ENCODE results near the gene CPXM2. TPM values are rescaled to one million over a fixed set of nuclear protein-coding genes. Genes with fewer than 3 reads are reported as not detected.

The CPXM2 gene
- polyA plus RNA-seq, 1 donor (not counting 4 experiments of a cell fraction or from before 2014, with no cell fraction given): 0.03 TPM

DNA sequence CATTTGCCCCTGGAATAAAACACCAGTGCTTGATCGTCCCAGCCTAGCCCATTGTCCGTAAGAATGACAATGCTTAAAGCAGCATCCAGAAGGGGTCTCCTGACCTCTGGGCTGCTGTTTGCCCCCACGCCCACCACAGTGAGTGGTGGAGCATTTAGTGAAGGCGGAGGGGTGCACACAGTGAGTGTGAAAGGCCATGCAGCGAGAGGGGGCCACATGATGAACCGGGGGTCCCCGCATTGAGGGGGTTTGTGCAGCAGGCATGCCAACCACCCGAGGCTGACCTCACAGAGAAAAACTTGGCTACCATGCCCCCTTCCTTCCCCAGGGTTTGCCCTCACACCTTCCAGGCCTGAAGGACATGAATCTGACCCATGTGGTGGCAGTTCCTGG, 28.4 kb downstream of the CPXM2 start:
- TF ChIP-seq EZH2 (IDR thresholded peaks at IDR 0.05; ENCODE audit: low read length): no peak
- TF ChIP-seq, protein P1, sequence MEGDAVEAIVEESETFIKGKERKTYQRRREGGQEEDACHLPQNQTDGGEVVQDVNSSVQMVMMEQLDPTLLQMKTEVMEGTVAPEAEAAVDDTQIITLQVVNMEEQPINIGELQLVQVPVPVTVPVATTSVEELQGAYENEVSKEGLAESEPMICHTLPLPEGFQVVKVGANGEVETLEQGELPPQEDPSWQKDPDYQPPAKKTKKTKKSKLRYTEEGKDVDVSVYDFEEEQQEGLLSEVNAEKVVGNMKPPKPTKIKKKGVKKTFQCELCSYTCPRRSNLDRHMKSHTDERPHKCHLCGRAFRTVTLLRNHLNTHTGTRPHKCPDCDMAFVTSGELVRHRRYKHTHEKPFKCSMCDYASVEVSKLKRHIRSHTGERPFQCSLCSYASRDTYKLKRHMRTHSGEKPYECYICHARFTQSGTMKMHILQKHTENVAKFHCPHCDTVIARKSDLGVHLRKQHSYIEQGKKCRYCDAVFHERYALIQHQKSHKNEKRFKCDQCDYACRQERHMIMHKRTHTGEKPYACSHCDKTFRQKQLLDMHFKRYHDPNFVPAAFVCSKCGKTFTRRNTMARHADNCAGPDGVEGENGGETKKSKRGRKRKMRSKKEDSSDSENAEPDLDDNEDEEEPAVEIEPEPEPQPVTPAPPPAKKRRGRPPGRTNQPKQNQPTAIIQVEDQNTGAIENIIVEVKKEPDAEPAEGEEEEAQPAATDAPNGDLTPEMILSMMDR (optimal IDR thresholded peaks at IDR 0.05 in 1 of 3, IDR thresholded peaks at IDR 0.05 in 1 of 3, conservative IDR thresholded peaks at IDR 0.05 in 1 of 3; ENCODE audit: extremely low read depth in 1 of 3, insufficient read depth in 2 of 3, low read length in 3 of 3): no peak
- dilution Hi-C loops (cut with MboI; ENCODE audit: extremely low pct_ligation_motif_present, low sequenced_read_pairs): no loop called here
- no peaks in the 10 kb centered on the region for H3K79me2 ChIP-seq (ENCODE audit: control insufficient read depth, insufficient read depth, low read length)
- no peaks in the 10 kb centered on the region for H3K4me1 ChIP-seq (ENCODE audit: control insufficient read depth, extremely low read depth, insufficient read depth, low read length)
- H3K27ac ChIP-seq (ENCODE audit: control insufficient read depth, insufficient read depth, low read length): no peak overlapping the region
- H3K27me3 ChIP-seq (ENCODE audit: control insufficient read depth, extremely low read depth, insufficient read depth, low read length): peaks cover 6% of the 10 kb centered on the region
- no peaks in the 10 kb centered on the region for H3K36me3 ChIP-seq (ENCODE audit: control insufficient read depth in 2 of 2, extremely low read depth in 1 of 2, insufficient read depth in 2 of 2, low read length in 2 of 2)
- FAIRE-seq: no peak
- H2AFZ ChIP-seq (ENCODE audit: control insufficient read depth, low read length): no peak overlapping the region
- no peaks in the 10 kb centered on the region for H4K20me1 ChIP-seq (ENCODE audit: control insufficient read depth, extremely low read depth, insufficient read depth, low read length)
- H3K4me2 ChIP-seq (ENCODE audit: control insufficient read depth, extremely low read depth, insufficient read depth, low read depth, low read length): no peak overlapping the region
- no peak overlapping the region for H3K9ac ChIP-seq (ENCODE audit: control insufficient read depth, extremely low read depth, insufficient read depth, low read length)
- H3K9me3 ChIP-seq (ENCODE audit: control insufficient read depth, low read depth, low read length): no peaks in the 10 kb centered on the region
- no peak overlapping the region for H3K4me3 ChIP-seq (ENCODE audit: control insufficient read depth in 2 of 3, extremely low read depth in 1 of 3, insufficient read depth in 2 of 3, low read depth in 1 of 3, low read length in 3 of 3)
- no peaks in the 10 kb centered on the region for H3K9me1 ChIP-seq (ENCODE audit: control insufficient read depth, extremely low read depth, insufficient read depth, low read length)
- DNase-seq (ENCODE audit: low read depth, low spot score): no peak

DNA sequence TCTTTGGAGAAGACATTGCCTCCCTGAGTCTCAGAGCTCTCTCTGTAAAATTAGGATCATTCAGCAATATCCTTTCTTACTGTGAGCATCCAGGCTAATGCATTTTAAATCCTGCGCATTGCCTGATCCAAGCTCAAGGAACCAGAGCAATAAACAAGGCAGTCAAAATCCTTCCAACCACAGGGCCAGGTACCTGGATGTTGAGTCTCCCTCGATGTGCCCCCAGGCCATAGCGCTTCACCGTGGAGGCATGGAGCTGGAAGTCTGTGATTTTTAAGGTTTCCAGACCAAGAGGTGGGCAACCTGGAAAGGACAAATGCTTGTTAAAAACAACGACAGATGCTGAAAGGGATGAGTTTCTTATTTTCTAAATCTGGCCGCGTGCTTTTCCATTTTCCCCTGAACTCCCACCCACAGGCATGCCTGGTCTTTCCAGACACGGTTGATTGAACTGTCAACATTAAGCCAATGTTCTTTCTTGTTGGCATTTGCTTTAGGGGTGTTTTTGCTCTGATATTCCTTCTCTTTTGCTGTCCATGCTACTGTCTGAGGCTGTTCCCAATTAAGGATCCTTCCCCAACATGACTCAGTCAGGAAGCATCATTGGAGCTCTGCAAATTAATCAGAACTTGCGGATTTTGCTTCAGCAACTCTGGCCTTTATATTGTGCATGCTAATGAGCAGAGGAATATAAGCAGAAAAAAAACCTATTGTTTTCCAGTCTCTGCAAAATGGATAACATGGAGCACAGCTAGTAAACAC, 29.0 kb downstream of the CPXM2 start:
- H3K79me2 ChIP-seq (ENCODE audit: control insufficient read depth, insufficient read depth, low read length): no peaks in the 10 kb centered on the region
- no peak for FAIRE-seq
- H3K27me3 ChIP-seq (ENCODE audit: control insufficient read depth, extremely low read depth, insufficient read depth, low read length): peaks cover 6% of the 10 kb centered on the region
- H4K20me1 ChIP-seq (ENCODE audit: control insufficient read depth, extremely low read depth, insufficient read depth, low read length): no peaks in the 10 kb centered on the region
- no peak overlapping the region for H2AFZ ChIP-seq (ENCODE audit: control insufficient read depth, low read length)
- dilution Hi-C loops (cut with MboI; ENCODE audit: extremely low pct_ligation_motif_present, low sequenced_read_pairs): no loop called here
- H3K4me2 ChIP-seq (ENCODE audit: control insufficient read depth, extremely low read depth, insufficient read depth, low read depth, low read length): no peak overlapping the region
- no peak overlapping the region for H3K9ac ChIP-seq (ENCODE audit: control insufficient read depth, extremely low read depth, insufficient read depth, low read length)
- no peak for DNase-seq (ENCODE audit: low read depth, low spot score)
- H3K27ac ChIP-seq (ENCODE audit: control insufficient read depth, insufficient read depth, low read length): no peak overlapping the region
- H3K4me1 ChIP-seq (ENCODE audit: control insufficient read depth, extremely low read depth, insufficient read depth, low read length): no peaks in the 10 kb centered on the region
- no peak for TF ChIP-seq EZH2 (IDR thresholded peaks at IDR 0.05; ENCODE audit: low read length)
- TF ChIP-seq, protein P1 (optimal IDR thresholded peaks at IDR 0.05 in 1 of 3, IDR thresholded peaks at IDR 0.05 in 1 of 3, conservative IDR thresholded peaks at IDR 0.05 in 1 of 3; ENCODE audit: extremely low read depth in 1 of 3, insufficient read depth in 2 of 3, low read length in 3 of 3): no peak
- H3K9me3 ChIP-seq (ENCODE audit: control insufficient read depth, low read depth, low read length): no peaks in the 10 kb centered on the region
- no peak overlapping the region for H3K4me3 ChIP-seq (ENCODE audit: control insufficient read depth in 2 of 3, extremely low read depth in 1 of 3, insufficient read depth in 2 of 3, low read depth in 1 of 3, low read length in 3 of 3)
- no peaks in the 10 kb centered on the region for H3K9me1 ChIP-seq (ENCODE audit: control insufficient read depth, extremely low read depth, insufficient read depth, low read length)
- no peaks in the 10 kb centered on the region for H3K36me3 ChIP-seq (ENCODE audit: control insufficient read depth in 2 of 2, extremely low read depth in 1 of 2, insufficient read depth in 2 of 2, low read length in 2 of 2)
